PC-3 (cell line): Measurements from ENCODE around the gene USP30. TPM values are rescaled to one million over a fixed set of nuclear protein-coding genes. Genes with fewer than 3 reads are reported as not detected.

Experiments used
- ATAC-seq: fragments of 200-7000 bp; cut with Tn5 transposase; 2 replicates; pipeline ENCODE4 v1.9.1; 2020; ENCODE audit warnings: mild to moderate bottlenecking, moderate library complexity
- BruUV-seq: library from RNA; stranded (reverse); fragments of 400-500 nt; replicated peaks from 2 replicates; lab custom pipeline; 2021; lab: Mats Ljungman, UMichigan
- CTCF ChIA-PET: fragments of 300-600 bp; sonication (Branson Sonifier 250); formaldehyde crosslinking; loops from one replicate; lab custom pipeline; 2022; ENCODE audit warnings: antibody characterized with exemption; lab: Charles Lee
- POLR2A ChIA-PET: fragments of 300-600 bp; sonication (Branson Sonifier 250); formaldehyde crosslinking; loops from one replicate; lab custom pipeline; 2022; ENCODE audit warnings: antibody characterized with exemption; ENCODE audit not compliant: unreplicated experiment; lab: Charles Lee
- DNase-seq: peaks from one replicate; pipeline ENCODE4 v3.0.0-alpha.2; 2015
- H2AFZ ChIP-seq: fragments of 300-600 bp; sonication (generic); 2 replicates; pipeline ENCODE4 v1.6.0; 2016; ENCODE audit warnings: antibody characterized with exemption, low read length
- H3F3A ChIP-seq: fragments of 300-600 bp; sonication (generic); one replicate; pipeline ENCODE4 v1.6.0; 2017; ENCODE audit warnings: antibody characterized with exemption, low read length, control low read depth, mild to moderate bottlenecking; ENCODE audit not compliant: unreplicated experiment
- H3K27ac ChIP-seq: fragments of 300-600 bp; sonication (generic); 2 replicates; pipeline ENCODE4 v1.5.1; 2016; ENCODE audit warnings: mild to moderate bottlenecking, low read length
- H3K27me3 ChIP-seq: fragments of 300-600 bp; sonication (generic); 2 replicates; pipeline ENCODE4 v1.6.1; 2016; ENCODE audit warnings: low read length, mixed read lengths
- H3K36me3 ChIP-seq: fragments of 300-600 bp; sonication (generic); 2 replicates; pipeline ENCODE4 v1.6.1; 2016; ENCODE audit warnings: low read depth, mixed run types, low read length, mixed read lengths
- H3K4me1 ChIP-seq: fragments of 300-600 bp; sonication (generic); 2 replicates; pipeline ENCODE4 v1.5.1; 2016; ENCODE audit warnings: low read length; ENCODE audit not compliant: insufficient read depth
- H3K4me2 ChIP-seq: fragments of 300-600 bp; sonication (generic); 2 replicates; pipeline ENCODE4 v1.6.0; 2016; ENCODE audit warnings: low read length
- H3K4me3 ChIP-seq: fragments of 300-600 bp; sonication (generic); 2 replicates; pipeline ENCODE4 v1.5.1; 2016; ENCODE audit warnings: mild to moderate bottlenecking, low read length, mixed read lengths
- H3K79me2 ChIP-seq: fragments of 300-600 bp; sonication (generic); 2 replicates; pipeline ENCODE4 v1.6.1; 2017; ENCODE audit warnings: low read length, mixed read lengths
- H3K9ac ChIP-seq: fragments of 300-600 bp; sonication (generic); 2 replicates; pipeline ENCODE4 v1.6.0; 2016; ENCODE audit warnings: mild to moderate bottlenecking, low read length
- H3K9me2 ChIP-seq: fragments of 300-600 bp; sonication (generic); replicated peaks from 2 replicates; pipeline ENCODE4 v1.6.1; 2016; ENCODE audit warnings: mixed run types, low read length, mixed read lengths
- H3K9me3 ChIP-seq: fragments of 300-600 bp; sonication (generic); 2 replicates; pipeline ENCODE4 v1.6.1; 2016; ENCODE audit warnings: low read length, mixed read lengths
- H4K20me1 ChIP-seq: fragments of 300-600 bp; sonication (generic); 2 replicates; pipeline ENCODE4 v1.6.1; 2016; ENCODE audit warnings: low read length, mixed read lengths
- CTCF ChIP-seq: fragments of 300-600 bp; sonication (generic); conservative IDR thresholded peaks from 2 replicates; pipeline ENCODE4 v1.5.1; 2017; ENCODE audit warnings: antibody characterized with exemption, low read depth, mild to moderate bottlenecking, low read length
- EZH2 ChIP-seq: fragments of 300-600 bp; sonication (generic); IDR thresholded peaks from one replicate; pipeline ENCODE4 v1.6.1; 2017; ENCODE audit warnings: antibody characterized with exemption, mild to moderate bottlenecking, low read length; ENCODE audit not compliant: unreplicated experiment
- EZH2phosphoT487 ChIP-seq: fragments of 300-600 bp; sonication (generic); IDR thresholded peaks from 2 replicates; pipeline ENCODE4 v1.6.1; 2018; ENCODE audit warnings: mild to moderate bottlenecking, antibody characterized with exemption, low read length, borderline replicate concordance
- intact Hi-C: fragments of 100-400 bp; cut with micrococcal nuclease; formaldehyde crosslinking; loops from 2 replicates; pipeline ENCODE4 v1.9.0; 2023
- total RNA-seq: library from RNA; depleted of rRNA; stranded (reverse); fragments of >200 nt; gene quantifications from 2 replicates; pipeline ENCODE4 v1.2.3, GENCODE V29; 2014

USP30 gene
- total RNA-seq, 1 experiment from 2014 or later: 13.6 TPM

GRCh38 chr12:109016016-109016415, 36.4 kb upstream of the USP30 start:
- Histone ChIP-seq H2AFZ (no peak overlapping the region), H3K9me2 (no peaks in the 10 kb centered on the region), H3K9ac (no peak overlapping the region), H3K4me3 (no peak overlapping the region), H3K4me1 (no peaks in the 10 kb centered on the region), H3K27ac (no peak overlapping the region), H3K4me2 (no peak overlapping the region), H3K9me3 (no peaks in the 10 kb centered on the region), H4K20me1 (no peaks in the 10 kb centered on the region), H3K27me3 (peaks cover 51% of the 10 kb centered on the region), H3K79me2 (no peaks in the 10 kb centered on the region), H3K36me3 (no peaks in the 10 kb centered on the region), H3F3A (no peaks in the 10 kb centered on the region)
- DNase-seq (no peak), ATAC-seq (no peak)
- intact Hi-C loops: no loop called here
- CTCF ChIA-PET: no interaction called here
- no peak for TF ChIP-seq CTCF
- BruUV-seq: no TSS peak
- POLR2A ChIA-PET: no interaction called here

- Histone ChIP-seq H4K20me1 (no peaks in the 10 kb centered on the region), H3K4me1 (no peaks in the 10 kb centered on the region), H3K27me3 (peaks cover 42% of the 10 kb centered on the region), H3K9me3 (no peaks in the 10 kb centered on the region), H3K9me2 (no peaks in the 10 kb centered on the region), H3K79me2 (no peaks in the 10 kb centered on the region), H3K4me2 (no peak overlapping the region), H3K9ac (no peak overlapping the region), H3F3A (no peaks in the 10 kb centered on the region), H3K27ac (no peak overlapping the region), H3K4me3 (no peak overlapping the region), H2AFZ (no peak overlapping the region), H3K36me3 (no peaks in the 10 kb centered on the region)
- TF ChIP-seq EZH2phosphoT487: no peak
- no peak for TF ChIP-seq CTCF
- no peak for TF ChIP-seq EZH2
- POLR2A ChIA-PET: interaction anchor here (0.6 kb wide), 1 partner anchor 1156 kb away, joined by 3 read pairs; no protein-coding TSS in a partner anchor
- DNase-seq (no peak), ATAC-seq (no peak)
- intact Hi-C loops: no loop called here
- CTCF ChIA-PET: no interaction called here
- BruUV-seq: no TSS peak
These were observed 35.4 kb upstream of the USP30 start for GRCh38 chr12:109016978-109017377.

GRCh38 chr12:109018296-109018695, 34.1 kb upstream of the USP30 start:
- ATAC-seq (no peak), DNase-seq (no peak)
- Histone ChIP-seq H3F3A (no peaks in the 10 kb centered on the region), H3K4me1 (no peaks in the 10 kb centered on the region), H3K27me3 (peaks cover 33% of the 10 kb centered on the region), H4K20me1 (no peaks in the 10 kb centered on the region), H3K27ac (no peak overlapping the region), H2AFZ (no peak overlapping the region), H3K9ac (no peak overlapping the region), H3K9me2 (no peaks in the 10 kb centered on the region), H3K36me3 (no peaks in the 10 kb centered on the region), H3K9me3 (no peaks in the 10 kb centered on the region), H3K79me2 (no peaks in the 10 kb centered on the region), H3K4me2 (no peak overlapping the region), H3K4me3 (no peak overlapping the region)
- no TSS peak for BruUV-seq
- intact Hi-C loops: no loop called here
- CTCF ChIA-PET: interaction anchor here (0.6 kb wide), 1 partner anchor 10 kb away, joined by 4 read pairs; no protein-coding TSS in a partner anchor
- POLR2A ChIA-PET: no interaction called here
- TF ChIP-seq CTCF (no peak), EZH2phosphoT487 (no peak), EZH2 (no peak)
